Measurements from ENCODE around the gene UBE2QL1.

Gene UBE2QL1

GRCh38 chr5:6448622-6449464 lies at the start of gene UBE2QL1:
TSS of gene UBE2QL1 (plus strand) at chr5:6448859. CDS start at chr5:6448894, 35 bp downstream.
- no peak for DNase-seq

- no peak for DNase-seq
These were observed 48.4 kb upstream of the UBE2QL1 start for GRCh38 chr5:6399980-6400910.

GRCh38 chr5:6401410-6401809 lies 47.2 kb upstream of the UBE2QL1 start:
- no peak for DNase-seq

GRCh38 chr5:6402939-6403338 lies 45.7 kb upstream of the UBE2QL1 start:
- no peak for DNase-seq

GRCh38 chr5:6403416-6403815 lies 45.2 kb upstream of the UBE2QL1 start:
- no peak for DNase-seq

- DNase-seq: no peak
These were observed 44.5 kb upstream of the UBE2QL1 start for GRCh38 chr5:6404129-6404528.

GRCh38 chr5:6405591-6405990 lies 43.1 kb upstream of the UBE2QL1 start:
- no peak for DNase-seq

- no peak for DNase-seq
These were observed 41.0 kb upstream of the UBE2QL1 start for GRCh38 chr5:6407558-6408259.

- no peak for DNase-seq
These were observed 40.4 kb upstream of the UBE2QL1 start for GRCh38 chr5:6408260-6408596.

- DNase-seq: no peak
These were observed 39.8 kb upstream of the UBE2QL1 start for GRCh38 chr5:6408627-6409446.

- DNase-seq: no peak
These were observed 38.2 kb upstream of the UBE2QL1 start for GRCh38 chr5:6410421-6410820.

- DNase-seq: no peak
These were observed 37.5 kb upstream of the UBE2QL1 start for GRCh38 chr5:6411141-6411540.

GRCh38 chr5:6412811-6413210 lies 35.8 kb upstream of the UBE2QL1 start:
- no peak for DNase-seq

GRCh38 chr5:6417657-6418056 lies 31.0 kb upstream of the UBE2QL1 start:
- no peak for DNase-seq

GRCh38 chr5:6418679-6419276 lies 29.9 kb upstream of the UBE2QL1 start:
- DNase-seq: no peak

- DNase-seq: no peak
These were observed 29.3 kb upstream of the UBE2QL1 start for GRCh38 chr5:6419340-6419852.

- no peak for DNase-seq
These were observed 25.1 kb upstream of the UBE2QL1 start for GRCh38 chr5:6423327-6424109.

GRCh38 chr5:6424110-6424659 lies 24.5 kb upstream of the UBE2QL1 start:
- no peak for DNase-seq

- no peak for DNase-seq
These were observed 24.0 kb upstream of the UBE2QL1 start for GRCh38 chr5:6424700-6425099.

GRCh38 chr5:6427694-6428093 lies 21.0 kb upstream of the UBE2QL1 start:
- no peak for DNase-seq

Measured in NCI-H1694 treated with DMSO at 0.1 percent for 48 hours (cell line).